WTC11 (cell line): Measurements from ENCODE around the gene NOP9. TPM values are rescaled to one million over a fixed set of nuclear protein-coding genes. Genes with fewer than 3 reads are reported as not detected.

Experiments
- ATAC-seq: fragments of 200-7000 bp; cut with Tn5 transposase; 2 replicates; pipeline ENCODE4 v1.10.0; 2021; ENCODE audit warnings: mild to moderate bottlenecking, moderate library complexity
- CTCF ChIA-PET: fragments of 300-600 bp; sonication (Branson Sonifier 250); formaldehyde crosslinking; loops from one replicate; lab custom pipeline; 2021; ENCODE audit warnings: antibody characterized with exemption; lab: Charles Lee
- POLR2A ChIA-PET: fragments of 350-600 bp; sonication (Branson Sonifier 250); formaldehyde crosslinking; loops from one replicate; lab custom pipeline; 2021; ENCODE audit warnings: antibody characterized with exemption; lab: Charles Lee
- DNase-seq: peaks from one replicate; pipeline ENCODE4 v3.0.0; 2021; ENCODE audit warnings: low spot score
- H3K27ac Mint-ChIP-seq: 2 replicates; pipeline ENCODE4 v1.8.0; 2021; ENCODE audit warnings: mixed read lengths
- H3K27me3 Mint-ChIP-seq: 2 replicates; pipeline ENCODE4 v1.8.0; 2021; ENCODE audit warnings: low read depth, mild to moderate bottlenecking, moderate library complexity, mixed read lengths
- H3K36me3 Mint-ChIP-seq: 2 replicates; pipeline ENCODE4 v1.8.0; 2021; ENCODE audit warnings: mixed read lengths
- H3K4me1 Mint-ChIP-seq: 2 replicates; pipeline ENCODE4 v1.8.0; 2022; ENCODE audit warnings: mixed read lengths
- H3K4me3 Mint-ChIP-seq: 2 replicates; pipeline ENCODE4 v1.8.0; 2021; ENCODE audit warnings: mild to moderate bottlenecking, moderate library complexity, mixed read lengths
- H3K9me3 Mint-ChIP-seq: 2 replicates; pipeline ENCODE4 v1.8.0; 2021; ENCODE audit warnings: mixed read lengths
- ATF1 ChIP-seq: sonication (generic); formaldehyde crosslinking; IDR thresholded peaks from 2 replicates; pipeline ENCODE4 v1.8.1; 2023; ENCODE audit warnings: mild to moderate bottlenecking, moderate library complexity, missing genetic modification reagents
- ATF2 ChIP-seq: sonication (generic); formaldehyde crosslinking; IDR thresholded peaks from 2 replicates; pipeline ENCODE4 v1.8.1; 2022; ENCODE audit warnings: low read depth, missing genetic modification reagents, borderline replicate concordance
- CBFB ChIP-seq: sonication (generic); formaldehyde crosslinking; IDR thresholded peaks from 2 replicates; pipeline ENCODE4 v1.8.1; 2022; ENCODE audit warnings: mild to moderate bottlenecking, low read depth, missing genetic modification reagents
- E2F5 ChIP-seq: sonication (generic); formaldehyde crosslinking; IDR thresholded peaks from 2 replicates; pipeline ENCODE4 v1.8.1; 2022; ENCODE audit warnings: mild to moderate bottlenecking, moderate library complexity, missing genetic modification reagents
- ELF4 ChIP-seq: sonication (generic); formaldehyde crosslinking; IDR thresholded peaks from 2 replicates; pipeline ENCODE4 v1.8.1; 2022; ENCODE audit warnings: low read depth, mild to moderate bottlenecking, moderate library complexity, missing genetic modification reagents
- FOXP4 ChIP-seq: sonication (generic); formaldehyde crosslinking; IDR thresholded peaks from 2 replicates; pipeline ENCODE4 v1.8.0; 2022; ENCODE audit warnings: mild to moderate bottlenecking, missing genetic modification reagents
- HMGA2 ChIP-seq: fragments of 250-450 bp; sonication (Bioruptor Pico); IDR thresholded peaks from 2 replicates; pipeline ENCODE4 v1.4.0; 2021; ENCODE audit warnings: mild to moderate bottlenecking, moderate library complexity
- JAZF1 ChIP-seq: fragments of 250-450 bp; sonication (Bioruptor Pico); IDR thresholded peaks from 2 replicates; pipeline ENCODE4 v1.9.0; 2021; ENCODE audit warnings: moderate library complexity, mild to moderate bottlenecking, inconsistent platforms
- JUN ChIP-seq: sonication (generic); formaldehyde crosslinking; IDR thresholded peaks from 2 replicates; pipeline ENCODE4 v1.8.0; 2023; ENCODE audit warnings: mild to moderate bottlenecking, missing genetic modification reagents
- MYBL2 ChIP-seq: sonication (generic); formaldehyde crosslinking; IDR thresholded peaks from 2 replicates; pipeline ENCODE4 v1.8.1; 2023; ENCODE audit warnings: mild to moderate bottlenecking, moderate library complexity, missing genetic modification reagents
- PRDM15 ChIP-seq: sonication (generic); formaldehyde crosslinking; IDR thresholded peaks from 2 replicates; pipeline ENCODE4 v1.8.0; 2022; ENCODE audit warnings: missing genetic modification reagents
- TCF7 ChIP-seq: sonication (generic); formaldehyde crosslinking; IDR thresholded peaks from 2 replicates; pipeline ENCODE4 v1.8.0; 2022; ENCODE audit warnings: mild to moderate bottlenecking, low read depth, missing genetic modification reagents, moderate library complexity
- USF2 ChIP-seq: sonication (generic); formaldehyde crosslinking; IDR thresholded peaks from 2 replicates; pipeline ENCODE4 v1.8.1; 2023; ENCODE audit warnings: mild to moderate bottlenecking, missing genetic modification reagents, moderate library complexity
- ZBTB43 ChIP-seq: sonication (generic); formaldehyde crosslinking; IDR thresholded peaks from 2 replicates; pipeline ENCODE4 v1.8.1; 2023; ENCODE audit warnings: mild to moderate bottlenecking, missing genetic modification reagents
- ZNF138 ChIP-seq: sonication (generic); formaldehyde crosslinking; conservative IDR thresholded peaks from 2 replicates; pipeline ENCODE4 v1.8.1; 2022; ENCODE audit warnings: mild to moderate bottlenecking, moderate library complexity, missing genetic modification reagents
- ZNF219 ChIP-seq: sonication (generic); formaldehyde crosslinking; IDR thresholded peaks from 2 replicates; pipeline ENCODE4 v1.8.0; 2023; ENCODE audit warnings: missing genetic modification reagents, mild to moderate bottlenecking, borderline replicate concordance
- ZNF281 ChIP-seq: sonication (generic); formaldehyde crosslinking; IDR thresholded peaks from 2 replicates; pipeline ENCODE4 v1.8.0; 2023; ENCODE audit warnings: mild to moderate bottlenecking, missing genetic modification reagents
- ZNF425 ChIP-seq: fragments of 250-450 bp; sonication (Bioruptor Pico); conservative IDR thresholded peaks from 2 replicates; pipeline ENCODE4 v1.9.0; 2021; ENCODE audit warnings: mild to moderate bottlenecking
- total RNA-seq: library from RNA; stranded (reverse); gene quantifications from 3 replicates; pipeline ENCODE4 v1.2.3, GENCODE V29; 2021

Gene NOP9
- total RNA-seq, 1 experiment from 2014 or later = 44.4 TPM

- TF ChIP-seq HMGA2 (CRISPR knock-in tag) (no peak), ZNF219 (CRISPR knock-in tag) (no peak)
Measured at GRCh38 chr14:24335461-24336171, 36.0 kb downstream of the NOP9 start (continued).

- Mint-ChIP-seq H3K4me3 (no peak overlapping the region), H3K36me3 (no peaks in the 10 kb centered on the region), H3K27me3 (peaks cover 100% of the 10 kb centered on the region), H3K27ac (no peak overlapping the region), H3K9me3 (no peaks in the 10 kb centered on the region), H3K4me1 (peaks cover 23% of the 10 kb centered on the region)
- CTCF ChIA-PET = interaction anchor here (0.8 to 17.1 kb wide), 5 partner anchors 11 to 99 kb away, joined by 3 to 518 read pairs (median 4); partner anchors contain the start of genes CBLN3, CIDEB and KHNYN
- DNase-seq (no peak), ATAC-seq (no peak)
- POLR2A ChIA-PET = interaction anchor here (0.6 kb wide), 1 partner anchor 23 kb away, joined by 3 read pairs; no protein-coding TSS in a partner anchor
- no peak for TF ChIP-seq ZBTB43 (CRISPR knock-in tag)
- TF ChIP-seq PRDM15 (CRISPR knock-in tag) = no peak
- no peak for TF ChIP-seq ZNF425
- TF ChIP-seq ZNF281 (CRISPR knock-in tag) = no peak
- TF ChIP-seq USF2 (CRISPR knock-in tag) = no peak
- TF ChIP-seq TCF7 (CRISPR knock-in tag) = no peak
- TF ChIP-seq ELF4 = no peak
- no peak for TF ChIP-seq JUN
- TF ChIP-seq FOXP4 (CRISPR knock-in tag) = no peak
- TF ChIP-seq CBFB (CRISPR knock-in tag) = no peak
- TF ChIP-seq JAZF1 = no peak
- no peak for TF ChIP-seq ZNF219 (CRISPR knock-in tag)
- TF ChIP-seq E2F5 (CRISPR knock-in tag) = no peak
- TF ChIP-seq MYBL2 = no peak
- TF ChIP-seq ZNF138 (CRISPR knock-in tag) = no peak
- no peak for TF ChIP-seq ATF2 (CRISPR knock-in tag)
- no peak for TF ChIP-seq ATF1 (CRISPR knock-in tag)
Measured at GRCh38 chr14:24337144-24337823, 37.6 kb downstream of the NOP9 start.
